ENCODE data around the gene UBE3B. TPM values are rescaled to one million over a fixed set of nuclear protein-coding genes. Genes with fewer than 3 reads are reported as not detected.
"Not testable (repeated sequence)": the region's sequence is repeated elsewhere in the genome, so short reads cannot be mapped to it uniquely, and the experiment has no call there.

UBE3B gene
- total and polyA plus RNA-seq, 2 experiments from 2014 or later, result 20.1 to 35.5 TPM

DNA sequence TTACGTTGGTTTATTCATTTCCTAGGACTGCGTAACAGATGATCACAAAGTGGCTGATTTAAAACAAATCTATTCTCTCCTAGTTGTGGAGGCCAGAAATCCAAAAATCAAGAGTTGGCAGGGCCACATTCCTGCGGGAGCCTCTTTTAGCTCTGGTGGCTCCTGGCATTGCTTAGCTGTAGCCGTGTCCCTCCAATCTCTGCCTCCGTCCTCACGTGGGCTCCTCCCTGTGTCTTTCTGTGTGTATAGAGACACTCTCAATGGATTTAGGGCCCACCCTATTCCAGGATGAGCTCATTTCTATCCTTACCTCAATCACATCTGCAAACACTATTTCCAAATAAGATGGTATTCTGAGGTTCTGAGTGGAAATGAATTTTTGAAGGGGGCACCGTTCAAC lies 42.9 kb upstream of the UBE3B start:
- no peak for DNase-seq (ENCODE audit: low spot score)
- Histone ChIP-seq H3K79me2 (no peaks in the 10 kb centered on the region), H3K9me2 (replicated peaks; ENCODE audit: insufficient read depth) (no peaks in the 10 kb centered on the region), H4K20me1 (ENCODE audit: insufficient read depth, poor library complexity, severe bottlenecking) (no peaks in the 10 kb centered on the region), H3K4me2 (no peak overlapping the region), H3K27me3 (no peaks in the 10 kb centered on the region), H3K27ac (no peak overlapping the region), H3K9me3 (ENCODE audit: low read depth) (no peaks in the 10 kb centered on the region), H3K36me3 (replicated peaks; ENCODE audit: insufficient read depth, low read depth) (no peaks in the 10 kb centered on the region), H3K4me1 (ENCODE audit: insufficient read depth) (no peaks in the 10 kb centered on the region), H3K4me3 (no peak overlapping the region), H2AFZ (no peak overlapping the region)
- TF ChIP-seq EZH2phosphoT487 (IDR thresholded peaks at IDR 0.05; ENCODE audit: low read depth, severe bottlenecking, unreplicated experiment), result no peak
- 80% methylated on average over 7 of the region's 7 CpGs for WGBS (ENCODE audit: low lambda C conversion rate, missing lambda C conversion rate)

GRCh38 chr12:109435428-109436187 lies 41.8 kb upstream of the UBE3B start:
- no peaks in the 10 kb centered on the region for H3K9me2 ChIP-seq (replicated peaks; ENCODE audit: insufficient read depth)
- H3K9me3 ChIP-seq (ENCODE audit: low read depth), result no peaks in the 10 kb centered on the region
- TF ChIP-seq EZH2phosphoT487 (IDR thresholded peaks at IDR 0.05; ENCODE audit: low read depth, severe bottlenecking, unreplicated experiment) (no peak), CTCF (IDR thresholded peaks at IDR 0.05; ENCODE audit: poor library complexity) (no peak)
- no peaks in the 10 kb centered on the region for H4K20me1 ChIP-seq (ENCODE audit: insufficient read depth, poor library complexity, severe bottlenecking)
- H3K27ac ChIP-seq, result no peak overlapping the region
- H3K27me3 ChIP-seq, result no peaks in the 10 kb centered on the region
- no peaks in the 10 kb centered on the region for H3K79me2 ChIP-seq
- H3K4me1 ChIP-seq (ENCODE audit: insufficient read depth), result no peaks in the 10 kb centered on the region
- no peak for DNase-seq (ENCODE audit: low spot score)
- no peak overlapping the region for H3K4me2 ChIP-seq
- no peak overlapping the region for H2AFZ ChIP-seq
- H3K36me3 ChIP-seq (replicated peaks; ENCODE audit: insufficient read depth, low read depth), result no peaks in the 10 kb centered on the region
- WGBS (ENCODE audit: low lambda C conversion rate, missing lambda C conversion rate), result 82% methylated on average over 17 of the region's 17 CpGs
- H3K4me3 ChIP-seq, result no peak overlapping the region

- H4K20me1 ChIP-seq (ENCODE audit: insufficient read depth, poor library complexity, severe bottlenecking), result no peaks in the 10 kb centered on the region
- H3K27me3 ChIP-seq, result no peaks in the 10 kb centered on the region
- DNase-seq (ENCODE audit: low spot score), result no peak
- 58% methylated on average over 7 of the region's 7 CpGs for WGBS (ENCODE audit: low lambda C conversion rate, missing lambda C conversion rate)
- no peaks in the 10 kb centered on the region for H3K9me3 ChIP-seq (ENCODE audit: low read depth)
- H3K36me3 ChIP-seq (replicated peaks; ENCODE audit: insufficient read depth, low read depth), result no peaks in the 10 kb centered on the region
- TF ChIP-seq EZH2 (IDR thresholded peaks at IDR 0.05; ENCODE audit: borderline replicate concordance), result no peak
- no peak for TF ChIP-seq EZH2phosphoT487 (IDR thresholded peaks at IDR 0.05; ENCODE audit: low read depth, severe bottlenecking, unreplicated experiment)
- no peak for TF ChIP-seq CTCF (IDR thresholded peaks at IDR 0.05; ENCODE audit: poor library complexity)
- no peaks in the 10 kb centered on the region for H3K79me2 ChIP-seq
- H3K4me1 ChIP-seq (ENCODE audit: insufficient read depth), result no peaks in the 10 kb centered on the region
- H3K27ac ChIP-seq, result no peak overlapping the region
- no peaks in the 10 kb centered on the region for H3K9me2 ChIP-seq (replicated peaks; ENCODE audit: insufficient read depth)
- no peak overlapping the region for H2AFZ ChIP-seq
- no peak overlapping the region for H3K4me3 ChIP-seq
- H3K4me2 ChIP-seq, result no peak overlapping the region
These were observed 41.3 kb upstream of the UBE3B start for GRCh38 chr12:109436188-109436560.

DNA sequence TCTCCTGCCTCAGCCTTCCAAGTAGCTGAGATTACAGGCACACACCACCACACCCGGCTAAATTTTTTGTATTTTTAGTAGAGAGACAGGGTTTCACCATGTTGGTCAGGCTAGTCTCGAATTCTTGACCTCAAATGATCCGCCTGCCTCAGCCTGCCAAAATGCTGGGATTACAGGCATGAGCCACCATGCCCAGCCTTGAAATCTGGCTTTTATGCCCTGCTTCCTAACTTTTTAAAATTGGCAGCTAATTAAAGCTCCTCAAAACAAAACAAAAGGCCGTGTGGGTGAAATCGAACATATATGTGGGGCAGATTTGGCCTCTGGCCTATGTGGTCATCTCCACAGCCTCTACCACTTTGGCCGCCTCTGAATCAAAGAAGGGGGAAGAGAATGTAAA lies 38.3 kb upstream of the UBE3B start:
- no peaks in the 10 kb centered on the region for H4K20me1 ChIP-seq (ENCODE audit: insufficient read depth, poor library complexity, severe bottlenecking)
- H3K4me3 ChIP-seq, result no peak overlapping the region
- no peak overlapping the region for H3K4me2 ChIP-seq
- H3K9me3 ChIP-seq (ENCODE audit: low read depth), result no peaks in the 10 kb centered on the region
- no peak for DNase-seq (ENCODE audit: low spot score)
- no peaks in the 10 kb centered on the region for H3K36me3 ChIP-seq (replicated peaks; ENCODE audit: insufficient read depth, low read depth)
- H2AFZ ChIP-seq, result no peak overlapping the region
- WGBS (ENCODE audit: low lambda C conversion rate, missing lambda C conversion rate), result 96% methylated on average over 6 of the region's 6 CpGs
- no peaks in the 10 kb centered on the region for H3K4me1 ChIP-seq (ENCODE audit: insufficient read depth)
- H3K79me2 ChIP-seq, result no peaks in the 10 kb centered on the region
- H3K27ac ChIP-seq, result no peak overlapping the region
- TF ChIP-seq EZH2 (IDR thresholded peaks at IDR 0.05; ENCODE audit: borderline replicate concordance) (no peak), EZH2phosphoT487 (IDR thresholded peaks at IDR 0.05; ENCODE audit: low read depth, severe bottlenecking, unreplicated experiment) (no peak), CTCF (IDR thresholded peaks at IDR 0.05; ENCODE audit: poor library complexity) (no peak)
- H3K27me3 ChIP-seq, result no peaks in the 10 kb centered on the region
- H3K9me2 ChIP-seq (replicated peaks; ENCODE audit: insufficient read depth), result no peaks in the 10 kb centered on the region

DNA sequence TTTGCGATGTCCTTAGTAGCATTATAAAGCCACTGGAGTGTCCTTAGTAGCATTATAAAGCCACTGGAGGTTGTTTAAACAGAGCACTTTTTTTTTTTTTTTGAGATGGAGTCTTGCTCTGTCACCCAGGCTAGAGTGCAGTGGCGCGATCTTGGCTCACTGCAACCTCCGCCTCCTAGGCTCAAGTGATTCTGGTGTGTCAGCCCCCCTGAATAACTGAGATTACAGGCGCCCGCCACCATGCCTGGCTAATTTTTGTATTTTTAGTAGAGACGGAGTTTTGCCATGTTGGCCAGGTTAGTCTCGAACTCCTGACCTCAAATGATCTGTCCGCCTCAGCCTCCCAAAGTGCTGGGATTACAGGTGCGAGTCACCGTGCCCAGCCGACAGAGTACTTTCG lies 37.5 kb upstream of the UBE3B start:
- not testable (repeated sequence) for H2AFZ ChIP-seq

More for the DNA sequence above, 37.5 kb upstream of the UBE3B start:
- H3K9me3 ChIP-seq (ENCODE audit: low read depth); H3K4me2 ChIP-seq; H3K36me3 ChIP-seq (replicated peaks; ENCODE audit: insufficient read depth, low read depth); H3K9me2 ChIP-seq (replicated peaks; ENCODE audit: insufficient read depth); H3K27me3 ChIP-seq; H3K4me1 ChIP-seq (ENCODE audit: insufficient read depth); DNase-seq (ENCODE audit: low spot score); H3K79me2 ChIP-seq; H4K20me1 ChIP-seq (ENCODE audit: insufficient read depth, poor library complexity, severe bottlenecking); H3K4me3 ChIP-seq; H3K27ac ChIP-seq: not testable (repeated sequence)
- WGBS (ENCODE audit: low lambda C conversion rate, missing lambda C conversion rate), result 96% methylated on average over 13 of the region's 13 CpGs

Measured in hepatocyte (in vitro differentiated cells).